CD14-positive monocyte (primary cell): ENCODE results near the gene APOA1. TPM values are rescaled to one million over a fixed set of nuclear protein-coding genes. Genes with fewer than 3 reads are reported as not detected.
A peak's percentile ranks its signal among the peaks of the same experiment; 100 is the strongest.

Experiments
- DNase-seq, 3 donors: peaks; one replicate each; pipeline ENCODE4 v3.0.0-alpha.2; 2011 to 2022
- H2AFZ ChIP-seq: 2 replicates; pipeline ENCODE4 v1.6.0; 2012; ENCODE audit warnings: mild to moderate bottlenecking, low read depth, low read length, inconsistent platforms; ENCODE audit not compliant: insufficient read depth, poor library complexity, severe bottlenecking
- H3K27ac ChIP-seq, 2 donors: 1 replicate in 1 of 2; 2 replicates in 1 of 2; pipeline ENCODE4 v1.5.1; 2012 to 2013; ENCODE audit warnings: low read length in 2 of 2, control low read depth in 1 of 2, inconsistent platforms in 1 of 2, low read depth in 1 of 2, mild to moderate bottlenecking in 1 of 2
- H3K27me3 ChIP-seq, 2 donors: one replicate each; pipeline versions ENCODE4 v1.6.0 to v1.6.1; 2011 to 2013; ENCODE audit warnings: low read length in 2 of 2; ENCODE audit not compliant: control insufficient read depth in 2 of 2, insufficient read depth in 2 of 2
- H3K36me3 ChIP-seq, 2 donors: replicated peaks in 1 of 2; 1 replicate in 1 of 2; 2 replicates in 1 of 2; pipeline versions ENCODE4 v1.5.1 to v1.6.1; 2012 to 2013; ENCODE audit warnings: low read length in 2 of 2, control low read depth in 1 of 2, inconsistent platforms in 1 of 2, mild to moderate bottlenecking in 1 of 2; ENCODE audit not compliant: insufficient read depth in 2 of 2, control insufficient read depth in 1 of 2
- H3K4me1 ChIP-seq, 2 donors: 1 replicate in 1 of 2; 2 replicates in 1 of 2; pipeline versions ENCODE4 v1.5.1 to v1.6.1; 2012 to 2013; ENCODE audit warnings: low read length in 2 of 2, control low read depth in 1 of 2, inconsistent platforms in 1 of 2, mild to moderate bottlenecking in 1 of 2, moderate library complexity in 1 of 2; ENCODE audit not compliant: insufficient read depth in 2 of 2, control insufficient read depth in 1 of 2
- H3K4me2 ChIP-seq: replicated peaks from 2 replicates; pipeline ENCODE3; 2012; ENCODE audit warnings: low read length, moderate library complexity, mild to moderate bottlenecking; ENCODE audit not compliant: poor library complexity, severe bottlenecking; ENCODE audit errors: extremely low read depth
- H3K4me3 ChIP-seq, 3 experiments: fragments of 200-600 bp in 1 of 3; sonication (generic) in 1 of 3; replicated peaks in 1 of 3; 1 replicate in 2 of 3; 2 replicates in 1 of 3; pipeline ENCODE4 v1.5.1; 2011 to 2013; ENCODE audit warnings: low read length in 3 of 3, mild to moderate bottlenecking in 3 of 3, control low read depth in 2 of 3, low read depth in 2 of 3, inconsistent platforms in 1 of 3, moderate library complexity in 1 of 3
- H3K79me2 ChIP-seq: 2 replicates; pipeline ENCODE4 v1.6.0; 2012; ENCODE audit warnings: mild to moderate bottlenecking, control low read depth, inconsistent platforms, low read length, moderate library complexity; ENCODE audit not compliant: insufficient read depth
- H3K9ac ChIP-seq: 2 replicates; pipeline ENCODE4 v1.6.0; 2017; ENCODE audit warnings: low read length, mild to moderate bottlenecking; ENCODE audit not compliant: insufficient read depth, poor library complexity, severe bottlenecking
- H3K9me3 ChIP-seq, 2 donors: replicated peaks in 1 of 2; 1 replicate in 1 of 2; 2 replicates in 1 of 2; pipeline versions ENCODE4 v1.5.1 to v1.6.1; 2012 to 2013; ENCODE audit warnings: low read length in 2 of 2, control low read depth in 1 of 2; ENCODE audit not compliant: control insufficient read depth in 1 of 2, insufficient read depth in 1 of 2
- H4K20me1 ChIP-seq: 2 replicates; pipeline ENCODE4 v1.6.0; 2012; ENCODE audit warnings: mild to moderate bottlenecking, low read length, control low read depth, moderate library complexity; ENCODE audit not compliant: insufficient read depth
- H3K27ac Mint-ChIP-seq, 7 donors: one replicate each; pipeline ENCODE4 v1.8.0; 2020; ENCODE audit warnings: mild to moderate bottlenecking in 7 of 7, mixed read lengths in 7 of 7, moderate library complexity in 6 of 7, inconsistent platforms in 2 of 7
- H3K27me3 Mint-ChIP-seq, 3 donors: one replicate each; pipeline ENCODE4 v1.8.0; 2021 to 2022; ENCODE audit warnings: low read depth in 3 of 3, mild to moderate bottlenecking in 3 of 3, mixed read lengths in 3 of 3, moderate library complexity in 3 of 3, inconsistent platforms in 1 of 3
- H3K36me3 Mint-ChIP-seq, 2 donors: one replicate each; pipeline ENCODE4 v1.8.0; 2020; ENCODE audit warnings: mixed read lengths in 2 of 2, inconsistent platforms in 1 of 2, mild to moderate bottlenecking in 1 of 2
- H3K4me1 Mint-ChIP-seq: one replicate; pipeline ENCODE4 v1.8.0; 2020; ENCODE audit warnings: mild to moderate bottlenecking, mixed read lengths
- H3K4me3 Mint-ChIP-seq, 2 donors: one replicate each; pipeline ENCODE4 v1.8.0; 2020; ENCODE audit warnings: mild to moderate bottlenecking in 2 of 2, mixed read lengths in 2 of 2, moderate library complexity in 1 of 2
- H3K9me3 Mint-ChIP-seq, 7 donors: one replicate each; pipeline ENCODE4 v1.8.0; 2020 to 2022; ENCODE audit warnings: mixed read lengths in 7 of 7, mild to moderate bottlenecking in 6 of 7, moderate library complexity in 6 of 7, inconsistent platforms in 2 of 7
- WGBS: methylation state at CpG from one replicate; pipeline ENCODE4 v1.1.5; 2013; ENCODE audit warnings: missing lambda C conversion rate; ENCODE audit not compliant: insufficient coverage; 5-methylcytosine and 5-hydroxymethylcytosine counted together
- intact Hi-C, 2 donors: fragments of 100-400 bp; cut with micrococcal nuclease; formaldehyde crosslinking; loops; one replicate each; pipeline versions ENCODE4 v1.15.0 to v1.15.1; 2023
- polyA plus RNA-seq, 3 donors: library from polyadenylated mRNA; depleted of rRNA in 1 of 3; unstranded in 2 of 3; stranded (reverse) in 1 of 3; fragments of 300-500 nt in 2 of 3; fragments of >200 nt in 1 of 3; fragmentation: Illumina TruSeq in 2 of 3; gene quantifications; 1 replicate in 2 of 3; 2 replicates in 1 of 3; pipeline ENCODE4 v1.2.3, GENCODE V29; 2012 to 2021
- TF ChIP-seq, protein P1 (sequence below): fragments of 200-600 bp; IDR thresholded peaks from one replicate; pipeline ENCODE4 v1.8.0; 2022; ENCODE audit warnings: antibody characterized with exemption, mild to moderate bottlenecking

The APOA1 gene
- polyA plus RNA-seq, 3 donors = 0.29 TPM; not detected in 2

- Mint-ChIP-seq H3K27ac (peak overlapping the region in 1 of 7 donors; percentile 43), H3K36me3 (peaks cover 93 to 98% of the 10 kb centered on the region in 2 donors), H3K4me1 (peaks cover 8% of the 10 kb centered on the region), H3K4me3 (no peak overlapping the region), H3K9me3 (no peaks in the 10 kb centered on the region), H3K27me3 (no peaks in the 10 kb centered on the region)
- peaks cover 27% of the 10 kb centered on the region for H4K20me1 ChIP-seq
- intact Hi-C loops = no loop called here
- no peaks in the 10 kb centered on the region for H3K79me2 ChIP-seq
- H3K27me3 ChIP-seq = no peaks in the 10 kb centered on the region
- H2AFZ ChIP-seq = no peak overlapping the region
- no peaks in the 10 kb centered on the region for H3K9me3 ChIP-seq
- no peak overlapping the region for H3K27ac ChIP-seq
- no peak overlapping the region for H3K4me2 ChIP-seq
- WGBS = 100% methylated on average over 1 of the region's 3 CpGs
- H3K36me3 ChIP-seq = peaks cover 98 to 100% of the 10 kb centered on the region in 2 donors
- no peak overlapping the region for H3K9ac ChIP-seq
- TF ChIP-seq, protein P1, sequence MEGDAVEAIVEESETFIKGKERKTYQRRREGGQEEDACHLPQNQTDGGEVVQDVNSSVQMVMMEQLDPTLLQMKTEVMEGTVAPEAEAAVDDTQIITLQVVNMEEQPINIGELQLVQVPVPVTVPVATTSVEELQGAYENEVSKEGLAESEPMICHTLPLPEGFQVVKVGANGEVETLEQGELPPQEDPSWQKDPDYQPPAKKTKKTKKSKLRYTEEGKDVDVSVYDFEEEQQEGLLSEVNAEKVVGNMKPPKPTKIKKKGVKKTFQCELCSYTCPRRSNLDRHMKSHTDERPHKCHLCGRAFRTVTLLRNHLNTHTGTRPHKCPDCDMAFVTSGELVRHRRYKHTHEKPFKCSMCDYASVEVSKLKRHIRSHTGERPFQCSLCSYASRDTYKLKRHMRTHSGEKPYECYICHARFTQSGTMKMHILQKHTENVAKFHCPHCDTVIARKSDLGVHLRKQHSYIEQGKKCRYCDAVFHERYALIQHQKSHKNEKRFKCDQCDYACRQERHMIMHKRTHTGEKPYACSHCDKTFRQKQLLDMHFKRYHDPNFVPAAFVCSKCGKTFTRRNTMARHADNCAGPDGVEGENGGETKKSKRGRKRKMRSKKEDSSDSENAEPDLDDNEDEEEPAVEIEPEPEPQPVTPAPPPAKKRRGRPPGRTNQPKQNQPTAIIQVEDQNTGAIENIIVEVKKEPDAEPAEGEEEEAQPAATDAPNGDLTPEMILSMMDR = no peak
- no peak for DNase-seq
- H3K4me1 ChIP-seq = no peaks in the 10 kb centered on the region
- no peak overlapping the region for H3K4me3 ChIP-seq
Observed at GRCh38 chr11:116868066-116868465, 30.6 kb upstream of the APOA1 start.

- Histone ChIP-seq H3K9me3 (no peaks in the 10 kb centered on the region), H3K79me2 (no peaks in the 10 kb centered on the region), H3K4me1 (no peaks in the 10 kb centered on the region), H3K4me3 (no peak overlapping the region), H3K9ac (no peak overlapping the region), H3K27me3 (no peaks in the 10 kb centered on the region), H3K36me3 (peaks cover 98 to 100% of the 10 kb centered on the region in 2 donors), H2AFZ (no peak overlapping the region), H3K4me2 (no peak overlapping the region), H3K27ac (no peak overlapping the region), H4K20me1 (peaks cover 27% of the 10 kb centered on the region)
- Mint-ChIP-seq H3K9me3 (no peaks in the 10 kb centered on the region), H3K27ac (peak overlapping the region in 1 of 7 donors; percentile 38), H3K4me3 (no peak overlapping the region), H3K36me3 (peaks cover 93 to 98% of the 10 kb centered on the region in 2 donors), H3K27me3 (no peaks in the 10 kb centered on the region), H3K4me1 (peaks cover 8% of the 10 kb centered on the region)
- TF ChIP-seq, protein P1 = no peak
- WGBS = 99% methylated on average over 10 of the region's 11 CpGs
- no peak for DNase-seq
- intact Hi-C loops = no loop called here
Observed at GRCh38 chr11:116867619-116868018, 30.2 kb upstream of the APOA1 start.
